HG02571 (cell line): Measurements from ENCODE around the gene MYO1G.

Source experiments
- ATAC-seq: cut with Tn5 transposase; IDR thresholded peaks from one replicate; pipeline ENCODE4 v1.9.1; 2021; ENCODE audit warnings: mild to moderate bottlenecking, moderate library complexity; ENCODE audit not compliant: unreplicated experiment

MYO1G gene

GRCh38 chr7:44981035-44981706 lies 2.4 kb upstream of the MYO1G start:
- ATAC-seq, result no peak

DNA sequence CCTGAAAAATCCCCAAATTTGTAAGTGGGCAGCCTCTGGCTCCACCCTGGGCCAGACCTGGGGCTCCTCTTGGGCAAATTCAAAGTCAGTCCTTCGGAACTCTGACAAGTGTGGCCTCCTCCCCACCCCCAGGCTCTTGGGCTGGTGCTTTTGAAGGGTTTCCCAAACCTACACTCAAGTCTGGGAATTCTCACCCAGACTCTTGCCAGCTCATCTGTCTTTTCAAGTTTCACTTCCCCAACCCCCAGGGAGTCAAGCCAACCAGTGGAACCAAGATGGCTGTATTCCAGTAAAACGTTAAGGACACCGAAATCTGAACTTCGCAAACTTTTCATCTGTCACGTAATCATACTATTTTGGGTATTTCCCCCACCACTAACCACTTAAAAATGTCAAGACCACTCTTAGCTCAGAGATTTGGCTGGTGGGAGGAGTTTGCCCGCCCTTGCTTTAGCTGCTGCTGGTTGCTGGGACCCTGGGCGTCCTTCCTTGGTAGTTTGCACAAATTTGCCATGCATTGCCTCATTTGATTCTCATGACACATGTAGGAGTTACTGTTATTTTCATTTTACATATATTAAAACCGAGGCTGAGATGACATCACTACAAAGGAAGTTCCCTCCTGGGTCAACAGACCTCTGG lies 1.7 kb upstream of the MYO1G start:
- ATAC-seq, result peak; percentile 47

DNA sequence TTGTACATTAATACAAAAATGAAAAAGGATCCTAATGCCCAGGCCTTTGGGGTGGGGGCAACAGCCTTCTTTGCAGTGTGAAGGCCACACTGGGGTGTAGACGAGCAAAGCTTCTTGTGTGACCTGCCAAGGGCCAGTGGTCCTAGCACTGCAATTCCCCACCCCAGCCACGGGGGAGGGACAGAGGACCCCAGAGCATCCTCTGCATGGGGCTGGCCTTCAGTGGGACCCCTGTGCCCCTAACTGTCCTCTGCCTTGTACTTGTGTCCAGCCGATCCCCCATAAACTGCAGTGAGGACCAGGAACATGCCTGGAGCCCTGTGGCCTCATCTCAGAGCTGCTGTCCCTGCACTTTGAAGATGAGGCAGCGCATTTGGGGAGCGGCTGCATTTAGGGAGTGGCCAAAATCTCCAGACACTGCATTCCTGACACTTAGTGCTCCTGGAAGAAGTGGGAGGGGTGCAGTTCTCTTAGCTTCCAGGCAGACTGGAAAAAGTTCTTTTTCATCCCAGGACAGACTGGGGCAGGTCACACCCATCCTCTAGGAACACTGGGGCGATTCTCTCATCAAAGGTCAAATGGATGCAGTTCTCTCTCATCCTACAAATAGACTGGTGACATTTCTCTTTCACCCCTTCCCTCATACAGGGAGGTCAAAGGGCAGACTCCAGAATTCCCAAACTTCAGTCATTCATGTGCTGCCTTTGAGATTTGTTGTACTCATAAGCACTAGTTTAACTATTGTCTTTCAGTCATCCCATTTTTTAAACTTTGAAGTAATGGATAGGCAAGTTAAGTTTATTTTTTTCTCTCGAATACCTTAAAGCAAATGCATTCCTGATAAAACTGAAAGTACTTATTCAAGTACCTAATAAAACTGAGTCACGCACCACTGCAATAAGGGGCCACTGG lies 922 bp upstream of the MYO1G start:
- no peak for ATAC-seq

DNA sequence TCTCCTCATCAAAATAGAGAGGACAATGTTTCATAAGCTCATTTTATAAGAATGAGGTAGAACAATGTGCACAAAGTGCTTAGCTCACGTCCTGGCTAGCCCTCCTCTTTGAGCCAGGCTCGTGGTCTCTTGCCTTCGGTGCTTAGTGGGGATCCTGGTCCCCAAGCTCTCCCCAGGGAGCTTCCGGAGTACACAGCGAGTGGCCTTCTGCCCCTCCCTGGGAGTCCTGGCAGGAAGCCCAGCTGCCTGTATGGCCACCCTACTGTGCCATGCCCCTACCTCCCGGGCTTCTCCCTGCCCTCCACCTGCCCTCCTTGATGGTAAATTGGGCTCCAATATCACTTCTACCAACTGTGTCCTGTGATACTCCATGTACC lies 868 bp downstream of the MYO1G start:
- no peak for ATAC-seq

DNA sequence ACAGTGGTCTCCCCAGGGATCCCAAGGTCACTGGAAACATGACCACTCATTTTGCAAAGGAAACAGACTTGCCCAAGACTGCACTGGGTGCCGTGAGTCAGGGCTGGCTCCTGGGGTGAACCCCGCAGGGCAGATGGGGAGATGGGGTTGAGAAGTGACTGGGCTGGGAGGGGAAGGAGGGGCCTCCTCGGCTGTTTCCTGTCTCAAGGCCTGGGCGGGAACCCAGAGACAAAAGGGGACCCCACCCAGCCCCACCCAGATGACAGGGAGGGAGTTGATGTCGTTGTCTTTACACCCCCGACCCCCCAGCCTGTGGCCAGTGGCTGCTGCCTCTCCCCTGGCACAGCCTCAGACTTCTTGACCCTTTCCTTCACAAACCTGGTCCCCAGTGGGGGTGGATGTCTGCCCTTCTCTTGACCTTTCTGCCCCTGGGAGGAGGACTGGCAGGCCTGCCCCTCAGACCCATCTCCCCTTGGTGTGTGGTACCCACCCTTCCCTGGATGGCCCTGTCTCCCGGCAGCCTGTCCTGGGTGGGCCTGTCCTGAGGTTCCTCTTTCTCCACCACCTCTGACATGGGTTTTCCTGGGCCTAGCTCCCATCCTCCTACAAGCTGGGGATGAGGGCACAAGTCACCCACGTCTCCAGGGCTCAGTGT lies 1.4 kb downstream of the MYO1G start:
- ATAC-seq, result no peak

GRCh38 chr7:44976746-44977196 lies 2.0 kb downstream of the MYO1G start:
- no peak for ATAC-seq

GRCh38 chr7:44976040-44976745 lies 2.6 kb downstream of the MYO1G start:
- ATAC-seq, result no peak

DNA sequence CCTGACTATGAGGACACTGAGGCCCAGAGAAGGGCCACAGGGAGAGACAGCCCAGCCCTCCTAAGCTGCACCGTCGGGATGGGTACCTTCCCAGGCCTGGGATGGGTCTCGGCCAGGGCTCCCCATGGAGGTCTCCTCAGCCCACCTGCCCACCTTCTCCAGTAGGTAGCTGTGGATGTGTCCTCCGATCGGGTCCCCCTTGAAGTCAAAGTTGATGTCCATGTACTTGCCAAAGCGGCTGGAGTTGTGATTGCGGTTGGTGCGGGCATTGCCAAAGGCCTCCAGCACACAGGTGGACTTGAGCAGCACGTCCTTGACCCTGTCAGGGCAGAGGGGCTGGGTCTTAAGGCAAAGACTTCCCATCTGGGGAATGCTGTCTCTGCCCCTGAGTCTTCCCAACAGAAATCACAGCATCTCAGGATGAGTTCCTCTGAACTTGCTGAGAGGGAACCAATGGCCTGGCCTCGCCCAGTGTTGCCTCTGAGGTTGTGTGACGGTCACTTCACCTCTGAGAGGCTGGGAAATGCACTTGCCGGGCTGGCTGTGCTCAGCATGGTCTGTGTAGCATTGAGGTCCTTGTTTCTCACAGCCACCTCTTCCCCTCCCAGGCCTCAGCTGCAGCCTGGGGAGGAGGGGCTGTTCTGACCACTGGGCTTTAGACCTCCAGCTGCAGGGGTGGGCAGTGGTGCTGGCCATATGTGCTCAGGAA lies 3.3 kb downstream of the MYO1G start:
- ATAC-seq, result no peak

DNA sequence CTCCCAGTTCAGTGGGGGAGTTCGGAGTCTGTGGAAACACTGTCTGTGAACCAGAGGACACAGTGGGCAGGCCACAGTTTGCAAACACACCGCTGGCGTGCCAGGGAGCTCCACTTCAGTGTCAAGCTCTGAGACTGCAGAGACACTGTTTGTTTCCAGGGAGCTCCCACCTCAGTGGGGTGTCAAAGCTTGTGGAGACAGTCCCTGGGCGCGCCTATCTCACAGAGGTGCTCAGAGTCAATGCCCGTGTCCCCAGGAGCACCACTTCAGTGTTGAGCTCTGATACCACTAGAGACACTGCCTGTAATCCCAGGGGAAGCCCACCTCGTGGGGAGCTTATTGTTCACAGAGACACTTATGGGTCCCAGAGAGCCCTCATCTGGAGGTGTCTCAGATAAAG lies 4.3 kb downstream of the MYO1G start:
- ATAC-seq, result no peak

- no peak for ATAC-seq
Observed at GRCh38 chr7:44973610-44974401, 5.0 kb downstream of the MYO1G start.

DNA sequence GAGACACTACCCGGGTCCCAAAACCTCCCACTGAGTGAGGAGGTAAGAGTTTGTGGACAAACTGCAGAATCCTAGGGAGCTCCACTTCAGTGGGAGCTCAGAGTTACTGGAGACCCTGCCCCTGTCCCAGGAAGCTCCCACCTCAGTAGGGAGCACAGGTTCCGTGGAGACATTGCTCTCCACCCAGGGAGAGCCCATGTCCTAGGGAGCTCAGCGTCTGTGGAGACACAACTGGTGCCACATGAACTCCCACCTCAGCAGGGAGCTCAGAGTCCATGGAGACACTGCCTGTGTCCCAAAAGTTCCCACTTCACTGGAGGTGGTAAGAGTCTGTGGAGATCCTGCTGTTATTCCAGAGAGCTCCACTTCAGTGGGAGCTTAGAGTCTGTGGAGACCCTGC lies 6.3 kb downstream of the MYO1G start:
- no peak for ATAC-seq

DNA sequence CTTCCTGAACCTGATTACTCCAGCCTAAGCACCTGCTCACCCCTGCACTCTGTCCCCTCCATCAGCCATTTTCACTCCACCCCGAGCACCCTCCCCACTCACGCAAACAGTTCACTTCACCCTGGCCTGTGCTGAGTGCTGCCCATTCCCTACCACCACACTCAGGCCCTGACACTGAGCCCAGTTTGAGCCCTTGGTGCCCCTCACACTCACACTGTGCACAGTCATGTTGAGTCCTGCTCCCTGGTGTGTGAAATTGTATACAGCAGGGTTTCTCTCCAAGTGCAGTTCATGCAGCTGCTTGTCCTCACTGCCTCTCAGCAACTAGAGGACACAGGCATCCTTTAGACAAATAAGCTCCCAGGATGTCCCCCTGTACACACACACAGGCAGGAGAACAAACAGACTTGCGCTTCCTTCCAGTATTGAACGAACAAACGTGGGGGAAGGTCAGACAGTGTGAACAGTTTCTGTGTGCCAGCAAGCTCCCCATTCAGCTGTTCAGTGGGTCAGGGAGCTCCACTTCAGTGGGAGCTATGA lies 6.8 kb downstream of the MYO1G start:
- ATAC-seq, result no peak

- no peak for ATAC-seq
Observed at GRCh38 chr7:44971188-44971901, 7.5 kb downstream of the MYO1G start.

DNA sequence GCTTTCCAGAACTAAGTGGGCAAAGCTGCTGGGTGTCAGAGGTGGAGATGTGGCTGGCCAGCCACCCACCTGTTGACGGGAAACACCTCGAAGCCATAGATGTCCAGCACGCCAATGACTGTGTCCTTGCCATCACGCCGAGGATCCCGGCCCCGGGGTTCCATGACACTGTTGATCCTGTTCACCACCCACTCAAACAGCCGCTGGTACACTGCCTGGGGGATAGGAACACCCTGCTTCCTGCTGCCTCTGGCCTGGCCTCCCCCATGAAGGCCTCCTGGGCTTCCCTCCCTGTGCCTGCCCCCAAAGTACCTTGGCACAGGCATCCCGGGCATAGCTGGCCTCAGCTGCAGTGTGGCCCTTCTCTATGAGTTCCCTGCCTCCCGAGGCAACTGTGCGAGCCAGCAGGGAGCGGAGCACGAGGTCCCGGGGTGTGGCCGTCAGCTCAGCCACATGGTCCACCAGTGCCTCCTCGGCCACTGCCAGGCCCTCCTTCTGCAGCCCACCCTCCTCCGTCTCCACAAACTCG lies 8.2 kb downstream of the MYO1G start:
- no peak for ATAC-seq

GRCh38 chr7:44969701-44970522 lies 8.9 kb downstream of the MYO1G start:
- no peak for ATAC-seq

GRCh38 chr7:44969049-44969700 lies 9.6 kb downstream of the MYO1G start:
- ATAC-seq, result no peak
